Panc1 (cell line): ENCODE results near the gene FOS. TPM values are rescaled to one million over a fixed set of nuclear protein-coding genes. Genes with fewer than 3 reads are reported as not detected.

Experiments used
- ATAC-seq: fragments of 200-7000 bp; cut with Tn5 transposase; 2 replicates; pipeline ENCODE4 v1.9.1; 2020; ENCODE audit warnings: mild to moderate bottlenecking, moderate library complexity
- BruUV-seq: library from RNA; stranded (reverse); fragments of 400-500 nt; replicated peaks from 2 replicates; lab custom pipeline; 2021; lab: Mats Ljungman, UMichigan
- CTCF ChIA-PET: fragments of 300-600 bp; sonication (Branson Sonifier 250); formaldehyde crosslinking; loops from one replicate; lab custom pipeline; 2022; ENCODE audit warnings: antibody characterized with exemption; lab: Charles Lee
- POLR2A ChIA-PET: fragments of 300-600 bp; sonication (Branson Sonifier 250); formaldehyde crosslinking; loops from one replicate; lab custom pipeline; 2022; ENCODE audit warnings: antibody characterized with exemption; lab: Charles Lee
- DNase-seq: peaks from one replicate; pipeline ENCODE4 v3.0.0-alpha.2; 2010; ENCODE audit warnings: low read depth, low spot score
- H3K27ac ChIP-seq: 2 replicates; pipeline ENCODE4 v1.5.1; 2011; ENCODE audit warnings: mild to moderate bottlenecking, low read length, inconsistent platforms
- H3K27me3 ChIP-seq: fragments of 200-500 bp; sonication (Bioruptor generic); 2 replicates; pipeline ENCODE4 v1.6.0; 2014; ENCODE audit warnings: low read length, inconsistent platforms; ENCODE audit not compliant: control insufficient read depth, insufficient read depth
- H3K36me3 ChIP-seq: fragments of 200-500 bp; sonication (Bioruptor generic); 2 replicates; pipeline ENCODE4 v1.5.1; 2014; ENCODE audit warnings: inconsistent platforms, mild to moderate bottlenecking, low read length, moderate library complexity; ENCODE audit not compliant: control insufficient read depth, insufficient read depth
- H3K4me1 ChIP-seq: 2 replicates; pipeline ENCODE4 v1.5.1; 2011; ENCODE audit warnings: inconsistent platforms, mild to moderate bottlenecking, low read length, moderate library complexity; ENCODE audit not compliant: control insufficient read depth, insufficient read depth
- H3K4me3 ChIP-seq, 2 experiments: 2 replicates each; pipeline ENCODE4 v1.5.1; 2011 to 2012; ENCODE audit warnings: low read depth in 2 of 2, low read length in 2 of 2, mild to moderate bottlenecking in 2 of 2, inconsistent platforms in 1 of 2, moderate library complexity in 1 of 2
- H3K9me3 ChIP-seq: fragments of 200-500 bp; sonication (Bioruptor generic); 2 replicates; pipeline ENCODE4 v1.5.1; 2014; ENCODE audit warnings: low read depth, mild to moderate bottlenecking, inconsistent platforms, low read length, moderate library complexity; ENCODE audit not compliant: control insufficient read depth, insufficient read depth
- POLR2AphosphoS5 ChIP-seq: IDR thresholded peaks from 2 replicates; pipeline ENCODE4 v1.6.1; 2012; ENCODE audit warnings: mild to moderate bottlenecking, low read depth, low read length, moderate library complexity
- REST ChIP-seq, 2 experiments: IDR thresholded peaks; 2 replicates each; pipeline ENCODE4 v1.6.1; 2011 to 2012; ENCODE audit warnings: low read depth in 2 of 2, control low read depth in 1 of 2, low read length in 1 of 2, mild to moderate bottlenecking in 1 of 2, moderate library complexity in 1 of 2; ENCODE audit not compliant: insufficient read depth in 1 of 2
- SIN3A ChIP-seq: IDR thresholded peaks from 2 replicates; pipeline ENCODE4 v1.6.1; 2012; ENCODE audit warnings: low read depth, mild to moderate bottlenecking, low read length, moderate library complexity, borderline replicate concordance; ENCODE audit not compliant: insufficient read depth
- TCF7L2 ChIP-seq: IDR thresholded peaks from 2 replicates; pipeline ENCODE4 v1.6.1; 2011; ENCODE audit warnings: mild to moderate bottlenecking, low read depth, low read length, inconsistent platforms
- in situ Hi-C: cut with HindIII; loops from 2 replicates; pipeline ENCODE4 v1.10.0; 2016; ENCODE audit warnings: low sequenced_read_pairs, low pct_unique_long_range_greater_than_20kb
- intact Hi-C: fragments of 100-400 bp; cut with micrococcal nuclease; formaldehyde crosslinking; loops from one replicate; pipeline ENCODE4 v1.10.0; 2022; ENCODE audit not compliant: unreplicated experiment
- total RNA-seq: library from RNA; stranded (reverse); gene quantifications from one replicate; pipeline ENCODE4 v1.2.1, GENCODE V29; 2021; ENCODE audit not compliant: unreplicated experiment
- TF ChIP-seq, protein P1 (sequence below): fragments of 450-650 bp; IDR thresholded peaks from 2 replicates; pipeline ENCODE4 v1.5.1; 2017; ENCODE audit warnings: mild to moderate bottlenecking

The FOS gene
- total RNA-seq, 1 experiment from 2014 or later = 26.8 TPM

GRCh38 chr14:75290851-75291250 is 12.2 kb downstream of the FOS start:
- BruUV-seq = no TSS peak
- TF ChIP-seq TCF7L2 (no peak), SIN3A (no peak), POLR2AphosphoS5 (no peak), REST (IDR thresholded peaks at IDR 0.05; ENCODE audit: insufficient read depth in 1 of 2, low read depth in 2 of 2, low read length in 1 of 2) (no peak)
- TF ChIP-seq, protein P1, sequence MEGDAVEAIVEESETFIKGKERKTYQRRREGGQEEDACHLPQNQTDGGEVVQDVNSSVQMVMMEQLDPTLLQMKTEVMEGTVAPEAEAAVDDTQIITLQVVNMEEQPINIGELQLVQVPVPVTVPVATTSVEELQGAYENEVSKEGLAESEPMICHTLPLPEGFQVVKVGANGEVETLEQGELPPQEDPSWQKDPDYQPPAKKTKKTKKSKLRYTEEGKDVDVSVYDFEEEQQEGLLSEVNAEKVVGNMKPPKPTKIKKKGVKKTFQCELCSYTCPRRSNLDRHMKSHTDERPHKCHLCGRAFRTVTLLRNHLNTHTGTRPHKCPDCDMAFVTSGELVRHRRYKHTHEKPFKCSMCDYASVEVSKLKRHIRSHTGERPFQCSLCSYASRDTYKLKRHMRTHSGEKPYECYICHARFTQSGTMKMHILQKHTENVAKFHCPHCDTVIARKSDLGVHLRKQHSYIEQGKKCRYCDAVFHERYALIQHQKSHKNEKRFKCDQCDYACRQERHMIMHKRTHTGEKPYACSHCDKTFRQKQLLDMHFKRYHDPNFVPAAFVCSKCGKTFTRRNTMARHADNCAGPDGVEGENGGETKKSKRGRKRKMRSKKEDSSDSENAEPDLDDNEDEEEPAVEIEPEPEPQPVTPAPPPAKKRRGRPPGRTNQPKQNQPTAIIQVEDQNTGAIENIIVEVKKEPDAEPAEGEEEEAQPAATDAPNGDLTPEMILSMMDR = no peak
- Histone ChIP-seq H3K4me3 (no peak overlapping the region), H3K4me1 (no peaks in the 10 kb centered on the region), H3K27me3 (no peaks in the 10 kb centered on the region), H3K36me3 (no peaks in the 10 kb centered on the region), H3K9me3 (no peaks in the 10 kb centered on the region), H3K27ac (no peak overlapping the region)
- ChIA-PET POLR2A (interaction anchor here (1.1 kb wide), 1 partner anchor 112 kb away, joined by 4 read pairs; no protein-coding TSS in a partner anchor), CTCF (no interaction called here)
- DNase-seq = no peak
- no peak for ATAC-seq
- intact Hi-C loops = loop anchor here (10.0 kb wide), 1 partner anchor 426 kb away; no protein-coding TSS in a partner anchor
- in situ Hi-C loops = no loop called here

DNA sequence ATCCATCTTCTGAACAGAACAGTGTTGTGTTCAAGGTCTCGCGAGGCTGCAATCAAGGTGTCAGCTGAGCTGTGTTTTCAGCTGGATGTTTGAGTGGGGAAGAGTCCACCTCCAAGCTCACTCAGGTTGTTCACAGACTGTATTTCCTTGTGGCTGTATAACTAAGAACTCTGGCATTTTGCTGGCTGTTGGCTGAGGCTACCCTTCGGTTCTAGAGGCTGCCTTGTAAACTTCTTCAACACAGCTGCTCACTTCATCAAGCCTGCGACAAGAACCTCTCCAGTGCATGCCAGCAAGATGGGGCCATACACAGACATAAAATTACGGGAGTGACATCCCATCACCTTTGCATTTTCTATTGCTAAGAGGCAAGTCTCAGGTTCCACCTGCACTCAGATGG is 12.7 kb downstream of the FOS start:
- POLR2A ChIA-PET = interaction anchor here (1.1 to 1.3 kb wide), 2 partner anchors 10 to 112 kb away, joined by 3 to 4 read pairs; no protein-coding TSS in a partner anchor
- intact Hi-C loops = loop anchor here (10.0 kb wide), 1 partner anchor 427 kb away; no protein-coding TSS in a partner anchor
- no peaks in the 10 kb centered on the region for H3K9me3 ChIP-seq
- ATAC-seq (no peak), DNase-seq (no peak)
- H3K4me3 ChIP-seq = no peak overlapping the region
- in situ Hi-C loops = no loop called here
- CTCF ChIA-PET = no interaction called here
- no peaks in the 10 kb centered on the region for H3K4me1 ChIP-seq
- no TSS peak for BruUV-seq
- H3K27me3 ChIP-seq = no peaks in the 10 kb centered on the region
- no peaks in the 10 kb centered on the region for H3K36me3 ChIP-seq
- no peak overlapping the region for H3K27ac ChIP-seq
- TF ChIP-seq TCF7L2 = no peak
- TF ChIP-seq POLR2AphosphoS5 = no peak
- TF ChIP-seq REST (IDR thresholded peaks at IDR 0.05; ENCODE audit: insufficient read depth in 1 of 2, low read depth in 2 of 2, low read length in 1 of 2) = no peak
- TF ChIP-seq SIN3A = no peak
- TF ChIP-seq, protein P1 = no peak
